Kidney (tissue), 14 donors: ENCODE results near the gene CHIC1. TPM values are rescaled to one million over a fixed set of nuclear protein-coding genes. Genes with fewer than 3 reads are reported as not detected.
A peak's percentile ranks its signal among the peaks of the same experiment; 100 is the strongest.
"Not testable (repeated sequence)": the region's sequence is repeated elsewhere in the genome, so short reads cannot be mapped to it uniquely, and the experiment has no call there.

Experiments
- DNase-seq, 5 donors: peaks; one replicate each; pipeline ENCODE4 v3.0.0-alpha.2; 2013 to 2020
- FAIRE-seq: peaks from 2 replicates; lab custom pipeline; 2012; peaks lifted over from hg19 to GRCh38; lab: Jason Lieb, UNC
- H3K27ac ChIP-seq, 2 donors: one replicate each; pipeline ENCODE4 v1.7.0; 2013; ENCODE audit warnings: low read depth in 2 of 2, low read length in 2 of 2, inconsistent platforms in 1 of 2
- H3K27me3 ChIP-seq: one replicate; pipeline ENCODE4 v1.7.1; 2013; ENCODE audit warnings: low read length, inconsistent platforms; ENCODE audit not compliant: control insufficient read depth, insufficient read depth
- H3K36me3 ChIP-seq, 3 donors: one replicate each; pipeline versions ENCODE4 v1.7.0 to v1.7.1; 2013; ENCODE audit warnings: low read length in 3 of 3, control low read depth in 1 of 3, inconsistent platforms in 1 of 3; ENCODE audit not compliant: insufficient read depth in 3 of 3, control insufficient read depth in 2 of 3
- H3K4me1 ChIP-seq, 3 donors: one replicate each; pipeline versions ENCODE4 v1.7.0 to v1.7.1; 2013; ENCODE audit warnings: low read length in 3 of 3, inconsistent platforms in 1 of 3, low read depth in 1 of 3; ENCODE audit not compliant: control insufficient read depth in 2 of 3, insufficient read depth in 2 of 3
- H3K4me3 ChIP-seq, 3 donors: one replicate each; pipeline versions ENCODE4 v1.7.0 to v1.8.1; 2013; ENCODE audit warnings: low read length in 3 of 3, control low read depth in 1 of 3, inconsistent platforms in 1 of 3
- H3K9ac ChIP-seq, 3 donors: one replicate each; pipeline versions ENCODE4 v1.7.0 to v1.7.1; 2013; ENCODE audit warnings: low read length in 3 of 3, control low read depth in 1 of 3, inconsistent platforms in 1 of 3
- H3K9me3 ChIP-seq, 3 donors: one replicate each; pipeline versions ENCODE4 v1.7.0 to v1.7.1; 2013; ENCODE audit warnings: low read length in 3 of 3, control low read depth in 1 of 3, inconsistent platforms in 1 of 3; ENCODE audit not compliant: control insufficient read depth in 2 of 3, insufficient read depth in 1 of 3
- CTCF ChIP-seq: IDR thresholded peaks from 3 replicates; pipeline ENCODE4 v1.5.1; 2012; ENCODE audit warnings: mild to moderate bottlenecking, moderate library complexity, borderline replicate concordance; ENCODE audit not compliant: insufficient read depth; ENCODE audit errors: extremely low read depth
- intact Hi-C: fragments of 100-400 bp; cut with DNase I; formaldehyde crosslinking; loops from one replicate; pipeline ENCODE4 v1.11.1; 2022
- polyA plus RNA-seq: library from polyadenylated mRNA; stranded (reverse); fragments of 350-450 nt; fragmentation: Illumina TruSeq; extraction: RNeasy Lipid Tissue Mini Kit (QIAGEN cat#74804); gene quantifications from one replicate; pipeline ENCODE4 v1.2.3, GENCODE V29; 2014; ENCODE audit warnings: low read depth, low replicate concordance; ENCODE audit not compliant: insufficient read depth
- total RNA-seq: library from RNA; stranded (reverse); fragmentation: NEBNext Ultra II Directional; extraction: Animal tissue kit (Norgen Biotek cat#: 25700); gene quantifications from one replicate; pipeline ENCODE4 v1.2.1, GENCODE V29; 2021
- donor health status: control.
- donor health status: control.
- donor health status: control.
- donor health status: control.
- donor health status: control.
- donor health status: DM: yes; HTN: yes; CAD: no.
- donor health status: Normal renal cell carcinoma (clear cell type).

CHIC1 gene
- total and polyA plus RNA-seq, 2 donors from 2014 or later = 4.9 to 14.0 TPM

- no peak for TF ChIP-seq CTCF
- no peak overlapping the region for H3K27ac ChIP-seq
- DNase-seq = peak in 2 of 5 donors; percentile 45 to 54
- no peak overlapping the region for H3K9ac ChIP-seq
- no peaks in the 10 kb centered on the region for H3K36me3 ChIP-seq
- no peaks in the 10 kb centered on the region for H3K27me3 ChIP-seq
- no peak overlapping the region for H3K4me3 ChIP-seq
- no peaks in the 10 kb centered on the region for H3K4me1 ChIP-seq
- no peaks in the 10 kb centered on the region for H3K9me3 ChIP-seq
- peak; percentile 65 for FAIRE-seq
- intact Hi-C loops = no loop called here
Measured at GRCh38 chrX:73581002-73581628, 18.1 kb downstream of the CHIC1 start.

- H3K4me1 ChIP-seq, DNase-seq, H3K9me3 ChIP-seq, H3K9ac ChIP-seq, intact Hi-C loops, H3K36me3 ChIP-seq, H3K27ac ChIP-seq, H3K27me3 ChIP-seq, FAIRE-seq, H3K4me3 ChIP-seq: not testable (repeated sequence)
Measured at GRCh38 chrX:73597758-73598157, 34.8 kb downstream of the CHIC1 start.

GRCh38 chrX:73615022-73615421 is 52.0 kb downstream of the CHIC1 start:
- intact Hi-C loops = no loop called here

GRCh38 chrX:73641669-73642068 is 78.7 kb downstream of the CHIC1 start:
- H3K4me1 ChIP-seq, DNase-seq, H3K9ac ChIP-seq, H3K27ac ChIP-seq, H3K36me3 ChIP-seq, H3K4me3 ChIP-seq, H3K27me3 ChIP-seq, FAIRE-seq, intact Hi-C loops: not testable (repeated sequence)
- H3K9me3 ChIP-seq = peaks cover 2 to 14% (median 2%) of the 10 kb centered on the region in 3 donors

More at GRCh38 chrX:73615022-73615421, 52.0 kb downstream of the CHIC1 start:
- Histone ChIP-seq H3K27ac (no peak overlapping the region), H3K9ac (no peak overlapping the region), H3K4me3 (no peak overlapping the region), H3K9me3 (peaks cover 0 to 2% (median 2%) of the 10 kb centered on the region in 3 donors), H3K36me3 (no peaks in the 10 kb centered on the region), H3K27me3 (no peaks in the 10 kb centered on the region), H3K4me1 (no peaks in the 10 kb centered on the region)
- TF ChIP-seq CTCF = no peak
- DNase-seq (no peak), FAIRE-seq (no peak)
